DOHH2 (cell line): Measurements from ENCODE around the gene PHF20.

Source experiments
- H3F3A ChIP-seq: fragments of 200-600 bp; sonication (generic), shearing (Covaris generic); 2 replicates; pipeline ENCODE4 v1.6.0; 2016; ENCODE audit warnings: antibody characterized with exemption, mild to moderate bottlenecking; ENCODE audit not compliant: control insufficient read depth, insufficient read depth
- H3K27ac ChIP-seq: fragments of 200-600 bp; sonication (generic); 2 replicates; pipeline ENCODE4 v1.5.1; 2014; ENCODE audit warnings: low read depth, mild to moderate bottlenecking, low read length, moderate library complexity
- H3K27me3 ChIP-seq: fragments of 200-600 bp; sonication (generic); 2 replicates; pipeline ENCODE4 v1.6.1; 2014; ENCODE audit warnings: mild to moderate bottlenecking, low read length, mixed read lengths; ENCODE audit not compliant: control insufficient read depth
- H3K36me3 ChIP-seq: fragments of 200-600 bp; sonication (generic); 2 replicates; pipeline ENCODE4 v1.6.1; 2014; ENCODE audit warnings: mild to moderate bottlenecking, low read length, moderate library complexity, mixed read lengths; ENCODE audit not compliant: control insufficient read depth
- H3K4me1 ChIP-seq: fragments of 200-600 bp; sonication (generic); 2 replicates; pipeline ENCODE4 v1.6.1; 2014; ENCODE audit warnings: mild to moderate bottlenecking, low read length, mixed read lengths; ENCODE audit not compliant: control insufficient read depth
- H3K4me2 ChIP-seq: fragments of 200-600 bp; sonication (generic); 2 replicates; pipeline ENCODE4 v1.6.0; 2014; ENCODE audit warnings: mild to moderate bottlenecking, low read length, moderate library complexity
- H3K4me3 ChIP-seq: fragments of 200-600 bp; sonication (generic); 2 replicates; pipeline ENCODE4 v1.5.1; 2014; ENCODE audit warnings: mild to moderate bottlenecking, low read length, mixed read lengths
- H3K79me2 ChIP-seq: fragments of 200-600 bp; sonication (generic); 2 replicates; pipeline ENCODE4 v1.6.1; 2014; ENCODE audit warnings: mild to moderate bottlenecking, low read length, mixed read lengths; ENCODE audit not compliant: control insufficient read depth
- H3K9me2 ChIP-seq: fragments of 200-600 bp; sonication (generic); replicated peaks from 2 replicates; pipeline ENCODE4 v1.6.1; 2014; ENCODE audit warnings: mild to moderate bottlenecking, low read length, mixed read lengths; ENCODE audit not compliant: control insufficient read depth
- H3K9me3 ChIP-seq: fragments of 200-600 bp; sonication (generic); 2 replicates; pipeline ENCODE4 v1.6.1; 2014; ENCODE audit warnings: antibody characterized with exemption, low read length, mixed read lengths; ENCODE audit not compliant: control insufficient read depth, insufficient read depth
- H4K20me1 ChIP-seq: fragments of 200-600 bp; sonication (generic); 2 replicates; pipeline ENCODE4 v1.6.0; 2014; ENCODE audit warnings: low read depth, mild to moderate bottlenecking, antibody characterized with exemption, low read length, moderate library complexity; ENCODE audit not compliant: control insufficient read depth, insufficient read depth
- EZH2phosphoT487 ChIP-seq: fragments of 200-600 bp; sonication (generic); IDR thresholded peaks from 2 replicates; pipeline ENCODE4 v1.6.1; 2017; ENCODE audit warnings: borderline replicate concordance, mild to moderate bottlenecking, antibody characterized with exemption, low read length, moderate library complexity, mixed read lengths
- TF ChIP-seq, protein P1 (sequence below): fragments of 200-600 bp; sonication (generic); IDR thresholded peaks from one replicate; pipeline ENCODE4 v1.5.1; 2014; ENCODE audit warnings: antibody characterized with exemption, mild to moderate bottlenecking, low read depth, low read length; ENCODE audit not compliant: poor library complexity, severe bottlenecking

PHF20 gene

DNA sequence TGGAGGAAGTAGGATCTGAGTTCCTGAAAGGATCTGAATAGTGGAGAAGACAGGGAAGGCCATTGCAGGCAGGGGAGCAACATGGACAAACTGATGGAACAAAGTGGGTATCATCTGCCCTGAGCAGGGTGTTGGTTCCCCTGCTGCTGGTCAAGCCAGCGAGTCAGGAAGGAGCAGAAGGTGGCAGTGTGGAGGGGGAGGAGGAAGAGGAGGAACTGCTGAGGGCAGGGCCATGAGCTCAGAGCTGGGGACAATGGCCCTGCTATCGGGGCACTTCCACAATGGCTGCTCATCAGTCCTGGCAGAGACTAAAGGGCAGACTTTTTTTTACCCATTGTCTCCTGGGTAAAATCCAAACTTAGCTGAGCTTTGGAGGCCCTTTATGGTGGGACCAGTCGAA lies 210.2 kb downstream of the PHF20 start:
- H3K79me2 ChIP-seq: no peaks in the 10 kb centered on the region
- H3F3A ChIP-seq: peaks cover 10% of the 10 kb centered on the region
- no peak overlapping the region for H3K27ac ChIP-seq
- H4K20me1 ChIP-seq: no peaks in the 10 kb centered on the region
- H3K27me3 ChIP-seq: no peaks in the 10 kb centered on the region
- H3K9me2 ChIP-seq: no peaks in the 10 kb centered on the region
- no peaks in the 10 kb centered on the region for H3K36me3 ChIP-seq
- H3K9me3 ChIP-seq: no peaks in the 10 kb centered on the region
- peaks cover 88% of the 10 kb centered on the region for H3K4me1 ChIP-seq
- H3K4me2 ChIP-seq: 0 out of 2 replicates have a peak overlapping the region, but pooled peaks have one; percentile 15
- no peak overlapping the region for H3K4me3 ChIP-seq
- no peak for TF ChIP-seq EZH2phosphoT487
- TF ChIP-seq, protein P1, sequence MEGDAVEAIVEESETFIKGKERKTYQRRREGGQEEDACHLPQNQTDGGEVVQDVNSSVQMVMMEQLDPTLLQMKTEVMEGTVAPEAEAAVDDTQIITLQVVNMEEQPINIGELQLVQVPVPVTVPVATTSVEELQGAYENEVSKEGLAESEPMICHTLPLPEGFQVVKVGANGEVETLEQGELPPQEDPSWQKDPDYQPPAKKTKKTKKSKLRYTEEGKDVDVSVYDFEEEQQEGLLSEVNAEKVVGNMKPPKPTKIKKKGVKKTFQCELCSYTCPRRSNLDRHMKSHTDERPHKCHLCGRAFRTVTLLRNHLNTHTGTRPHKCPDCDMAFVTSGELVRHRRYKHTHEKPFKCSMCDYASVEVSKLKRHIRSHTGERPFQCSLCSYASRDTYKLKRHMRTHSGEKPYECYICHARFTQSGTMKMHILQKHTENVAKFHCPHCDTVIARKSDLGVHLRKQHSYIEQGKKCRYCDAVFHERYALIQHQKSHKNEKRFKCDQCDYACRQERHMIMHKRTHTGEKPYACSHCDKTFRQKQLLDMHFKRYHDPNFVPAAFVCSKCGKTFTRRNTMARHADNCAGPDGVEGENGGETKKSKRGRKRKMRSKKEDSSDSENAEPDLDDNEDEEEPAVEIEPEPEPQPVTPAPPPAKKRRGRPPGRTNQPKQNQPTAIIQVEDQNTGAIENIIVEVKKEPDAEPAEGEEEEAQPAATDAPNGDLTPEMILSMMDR: peak; percentile 17

DNA sequence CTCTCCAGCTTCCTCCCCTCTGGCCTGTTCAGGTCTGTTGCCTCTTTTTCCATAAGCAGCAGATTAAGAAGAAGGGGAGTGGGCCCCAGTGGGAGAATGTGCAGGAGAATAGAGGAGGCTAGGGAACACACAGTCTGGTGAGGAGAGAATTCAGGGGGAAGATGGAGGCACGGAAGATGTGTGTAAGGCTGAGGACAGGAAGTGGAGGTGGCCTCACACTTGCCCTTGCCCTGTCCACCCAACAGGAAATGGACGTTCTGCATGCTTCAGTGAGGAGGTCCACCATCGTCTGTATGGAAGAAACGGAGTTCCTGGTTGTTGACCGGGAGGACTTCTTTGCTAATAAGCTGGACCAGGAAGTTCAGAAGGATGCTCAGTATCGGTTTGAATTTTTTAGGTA lies 212.6 kb downstream of the PHF20 start:
- no peak overlapping the region for H3K27ac ChIP-seq
- H3F3A ChIP-seq: peaks cover 2% of the 10 kb centered on the region; the same call in 1 of the 2 replicates
- H3K79me2 ChIP-seq: no peaks in the 10 kb centered on the region
- H4K20me1 ChIP-seq: no peaks in the 10 kb centered on the region
- no peaks in the 10 kb centered on the region for H3K9me2 ChIP-seq
- TF ChIP-seq, protein P1: no peak
- no peak for TF ChIP-seq EZH2phosphoT487
- peak overlapping the region; percentile 17; the same call in 1 of the 2 replicates for H3K4me2 ChIP-seq
- peaks cover 70% of the 10 kb centered on the region for H3K4me1 ChIP-seq
- no peak overlapping the region for H3K4me3 ChIP-seq
- H3K36me3 ChIP-seq: no peaks in the 10 kb centered on the region
- no peaks in the 10 kb centered on the region for H3K27me3 ChIP-seq
- H3K9me3 ChIP-seq: no peaks in the 10 kb centered on the region

DNA sequence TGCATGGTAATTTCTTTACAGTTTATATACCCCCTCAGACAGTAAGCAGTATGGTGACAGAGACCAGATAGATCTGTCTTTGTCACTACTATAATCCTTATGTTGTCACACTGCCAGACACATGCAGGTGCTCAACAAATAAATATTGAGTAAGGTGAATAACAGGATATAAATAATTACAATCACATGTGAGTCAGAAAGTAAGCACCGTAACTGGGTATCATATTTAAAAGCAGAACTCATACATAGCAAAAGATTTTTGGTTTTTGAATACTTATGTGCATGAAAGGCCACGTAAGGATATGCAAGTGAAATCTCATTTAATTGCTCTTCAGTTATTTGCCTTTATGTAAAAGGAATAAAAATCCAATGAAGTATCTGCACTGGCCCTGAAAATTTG lies 214.0 kb downstream of the PHF20 start:
- Histone ChIP-seq H3K4me3 (no peak overlapping the region), H3K27me3 (no peaks in the 10 kb centered on the region), H3K4me1 (peaks cover 59% of the 10 kb centered on the region), H3K4me2 (peak overlapping the region; percentile 29), H3K79me2 (no peaks in the 10 kb centered on the region), H3K9me3 (no peaks in the 10 kb centered on the region), H3K27ac (peak overlapping the region; percentile 42), H3K36me3 (no peaks in the 10 kb centered on the region), H3K9me2 (no peaks in the 10 kb centered on the region), H4K20me1 (no peaks in the 10 kb centered on the region), H3F3A (no peaks in the 10 kb centered on the region; the same call in 1 of the 2 replicates)
- TF ChIP-seq, protein P1: no peak
- TF ChIP-seq EZH2phosphoT487: no peak

DNA sequence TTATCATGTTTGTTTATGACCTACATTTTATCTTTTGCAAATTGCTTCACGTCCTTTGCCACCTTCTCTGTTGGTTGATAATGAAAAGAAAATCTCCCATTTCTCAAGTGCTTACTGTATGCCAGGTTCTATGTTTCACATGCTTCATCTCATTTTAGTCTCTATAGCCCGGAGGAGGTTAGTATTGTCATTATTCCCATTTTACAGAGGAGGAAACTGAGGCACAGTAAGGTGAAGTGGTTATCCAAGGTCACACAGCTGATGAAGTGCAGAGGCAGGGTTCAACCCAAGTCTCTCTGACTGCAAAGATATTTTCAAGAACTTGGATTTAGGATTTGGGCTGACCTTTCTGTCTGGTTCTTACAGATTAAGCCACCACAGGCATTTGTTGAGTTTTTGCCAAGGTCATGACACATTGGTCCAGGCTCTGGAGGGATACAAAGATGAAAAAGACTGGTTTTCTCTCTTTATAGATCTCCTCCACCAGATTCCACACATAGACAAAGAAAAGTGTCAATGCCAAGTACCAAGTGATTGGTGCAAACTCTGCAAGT lies 217.2 kb downstream of the PHF20 start:
- no peaks in the 10 kb centered on the region for H3K79me2 ChIP-seq
- no peaks in the 10 kb centered on the region for H4K20me1 ChIP-seq
- no peaks in the 10 kb centered on the region for H3K36me3 ChIP-seq
- no peaks in the 10 kb centered on the region for H3K9me2 ChIP-seq
- no peak for TF ChIP-seq EZH2phosphoT487
- TF ChIP-seq, protein P1: no peak
- H3K4me2 ChIP-seq: no peak overlapping the region
- no peaks in the 10 kb centered on the region for H3K27me3 ChIP-seq
- no peak overlapping the region for H3K4me3 ChIP-seq
- H3K27ac ChIP-seq: no peak overlapping the region
- H3F3A ChIP-seq: 0 out of 2 replicates have a peak, but pooled peaks cover 3% of the 10 kb centered on the region
- H3K9me3 ChIP-seq: no peaks in the 10 kb centered on the region
- peaks cover 59% of the 10 kb centered on the region for H3K4me1 ChIP-seq
